ENCODE results near the gene ABI3BP.

ABI3BP gene

DNA sequence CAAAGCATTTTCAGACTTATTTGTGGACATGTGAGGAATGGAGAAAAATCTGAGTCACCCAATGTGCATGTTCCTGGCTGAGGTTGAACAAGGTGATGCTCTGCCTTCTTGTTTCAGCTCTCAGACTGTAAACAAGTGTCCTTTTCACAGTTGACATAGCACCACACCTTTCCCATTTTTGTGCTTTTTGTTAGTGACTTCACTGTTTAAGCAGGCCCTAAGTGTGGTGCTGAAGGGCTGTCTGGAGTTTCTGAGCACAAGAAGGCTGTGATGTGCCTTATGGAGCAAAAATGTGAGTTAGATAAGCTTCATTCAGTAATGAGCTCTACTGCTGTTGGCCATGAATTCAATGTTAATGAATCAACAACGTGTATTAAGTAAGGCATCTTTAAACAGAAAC, 20.4 kb downstream of the ABI3BP start:
- H3K9me3 Mint-ChIP-seq = no peaks in the 10 kb centered on the region
- no peaks in the 10 kb centered on the region for H3K27me3 Mint-ChIP-seq
- ATAC-seq (replicated peaks) = no peak
- no peaks in the 10 kb centered on the region for H3K4me1 Mint-ChIP-seq (ENCODE audit: low read depth in 2 of 2)
- H3K4me3 Mint-ChIP-seq = no peak overlapping the region
- no peak for DNase-seq
- no peaks in the 10 kb centered on the region for H3K36me3 Mint-ChIP-seq (ENCODE audit: insufficient read depth)
- no peak overlapping the region for H3K27ac Mint-ChIP-seq

DNA sequence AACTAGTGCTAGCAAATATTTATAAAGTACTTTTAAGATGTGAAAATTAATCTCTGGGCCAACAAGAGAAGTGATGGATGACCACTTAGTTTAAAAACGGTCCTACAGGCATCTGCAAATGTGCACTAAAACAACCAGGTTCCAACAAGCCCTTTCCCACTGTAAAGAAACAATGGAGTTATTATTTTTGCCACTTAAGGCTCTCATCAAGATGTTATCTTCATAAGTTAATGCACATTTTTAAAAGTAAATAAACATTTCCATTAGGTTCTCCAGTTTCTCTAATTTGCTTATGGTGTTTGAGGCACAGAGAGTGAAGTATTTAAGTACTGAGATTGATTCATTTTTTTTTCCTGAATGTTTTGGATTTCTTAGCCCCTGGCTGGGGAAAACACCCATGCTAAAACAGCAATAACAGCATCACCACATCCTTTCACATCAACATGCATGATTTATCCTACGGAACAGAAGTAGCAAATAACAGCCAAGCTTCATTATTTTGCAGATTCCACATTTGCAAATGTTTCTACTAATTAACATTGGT, 20.8 kb downstream of the ABI3BP start:
- H3K9me3 Mint-ChIP-seq = no peaks in the 10 kb centered on the region
- H3K4me1 Mint-ChIP-seq (ENCODE audit: low read depth in 2 of 2) = no peaks in the 10 kb centered on the region
- H3K27ac Mint-ChIP-seq = no peak overlapping the region
- H3K36me3 Mint-ChIP-seq (ENCODE audit: insufficient read depth) = no peaks in the 10 kb centered on the region
- DNase-seq (no peak), ATAC-seq (replicated peaks) (no peak)
- H3K4me3 Mint-ChIP-seq = no peak overlapping the region
- H3K27me3 Mint-ChIP-seq = no peaks in the 10 kb centered on the region

- no peaks in the 10 kb centered on the region for H3K36me3 Mint-ChIP-seq (ENCODE audit: insufficient read depth)
- ATAC-seq (replicated peaks) = no peak
- H3K4me3 Mint-ChIP-seq = no peak overlapping the region
Measured at GRCh38 chr3:100971798-100972197, 21.4 kb downstream of the ABI3BP start.

DNA sequence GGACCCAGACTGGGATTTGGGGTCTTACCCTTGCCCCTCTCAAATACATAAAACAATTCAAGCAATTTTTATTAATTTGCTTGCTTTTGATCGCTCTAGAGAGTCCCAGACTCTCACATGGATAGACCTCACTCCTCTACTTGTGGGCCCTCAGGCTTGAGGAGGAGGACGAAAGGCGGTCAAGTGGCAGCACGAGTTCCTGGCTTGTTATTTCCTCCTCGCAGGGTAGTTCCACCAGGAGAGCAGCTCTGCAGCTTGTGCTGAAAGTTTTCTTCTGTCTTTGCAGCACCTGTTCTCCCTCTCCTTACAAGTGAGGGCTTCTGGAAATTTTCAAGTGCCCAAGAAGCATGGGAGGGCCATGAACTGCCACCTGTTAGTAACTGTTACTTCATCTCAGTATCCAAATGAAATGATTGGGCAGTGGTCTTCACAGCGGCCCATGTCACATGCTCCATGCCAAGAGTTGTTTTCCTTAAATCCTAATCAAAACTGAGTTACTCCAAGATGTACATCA, 22.7 kb downstream of the ABI3BP start:
- ATAC-seq (replicated peaks) (no peak), DNase-seq (no peak)
- no peaks in the 10 kb centered on the region for H3K9me3 Mint-ChIP-seq
- H3K27ac Mint-ChIP-seq = no peak overlapping the region
- no peaks in the 10 kb centered on the region for H3K36me3 Mint-ChIP-seq (ENCODE audit: insufficient read depth)
- no peaks in the 10 kb centered on the region for H3K27me3 Mint-ChIP-seq
- H3K4me1 Mint-ChIP-seq (ENCODE audit: low read depth in 2 of 2) = no peaks in the 10 kb centered on the region
- no peak overlapping the region for H3K4me3 Mint-ChIP-seq

More at GRCh38 chr3:100971798-100972197, 21.4 kb downstream of the ABI3BP start:
- Mint-ChIP-seq H3K9me3 (no peaks in the 10 kb centered on the region), H3K27me3 (no peaks in the 10 kb centered on the region), H3K27ac (no peak overlapping the region), H3K4me1 (ENCODE audit: low read depth in 2 of 2) (no peaks in the 10 kb centered on the region)
- no peak for DNase-seq

GRCh38 chr3:100968932-100969906, 24.0 kb downstream of the ABI3BP start:
- ATAC-seq (replicated peaks) (no peak), DNase-seq (no peak)
- Mint-ChIP-seq H3K9me3 (no peaks in the 10 kb centered on the region), H3K27ac (no peak overlapping the region), H3K4me3 (no peak overlapping the region), H3K36me3 (ENCODE audit: insufficient read depth) (no peaks in the 10 kb centered on the region), H3K27me3 (no peaks in the 10 kb centered on the region), H3K4me1 (ENCODE audit: low read depth in 2 of 2) (no peaks in the 10 kb centered on the region)

GRCh38 chr3:100966807-100967206, 26.4 kb downstream of the ABI3BP start:
- H3K27me3 Mint-ChIP-seq = no peaks in the 10 kb centered on the region
- H3K4me3 Mint-ChIP-seq = no peak overlapping the region
- no peak for ATAC-seq (replicated peaks)
- no peaks in the 10 kb centered on the region for H3K4me1 Mint-ChIP-seq (ENCODE audit: low read depth in 2 of 2)
- H3K27ac Mint-ChIP-seq = no peak overlapping the region
- no peaks in the 10 kb centered on the region for H3K36me3 Mint-ChIP-seq (ENCODE audit: insufficient read depth)
- no peak for DNase-seq
- no peaks in the 10 kb centered on the region for H3K9me3 Mint-ChIP-seq

DNA sequence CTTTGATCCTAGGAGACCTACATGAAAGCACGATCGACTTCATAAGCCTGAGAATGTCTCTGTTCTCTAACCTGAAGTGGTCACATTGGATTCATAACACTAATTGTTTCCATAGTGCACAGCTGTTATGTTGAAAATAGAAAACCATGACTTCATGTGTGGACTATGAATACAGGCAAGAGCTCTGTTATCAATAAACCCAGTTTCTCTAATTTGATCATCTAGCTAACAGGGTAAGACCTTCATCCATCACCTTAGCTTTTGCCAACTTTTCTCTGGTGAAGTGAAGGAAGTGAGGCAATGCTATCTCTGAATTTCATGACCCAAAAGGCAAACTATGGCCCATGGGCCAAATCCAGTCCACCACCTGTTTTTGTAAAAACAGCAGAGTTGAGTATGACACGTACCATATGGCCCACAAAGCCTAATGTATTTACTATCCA, 27.2 kb downstream of the ABI3BP start:
- Mint-ChIP-seq H3K4me1 (ENCODE audit: low read depth in 2 of 2) (no peaks in the 10 kb centered on the region), H3K36me3 (ENCODE audit: insufficient read depth) (no peaks in the 10 kb centered on the region), H3K4me3 (no peak overlapping the region), H3K9me3 (no peaks in the 10 kb centered on the region), H3K27me3 (no peaks in the 10 kb centered on the region), H3K27ac (no peak overlapping the region)
- ATAC-seq (replicated peaks) = no peak
- DNase-seq = no peak

DNA sequence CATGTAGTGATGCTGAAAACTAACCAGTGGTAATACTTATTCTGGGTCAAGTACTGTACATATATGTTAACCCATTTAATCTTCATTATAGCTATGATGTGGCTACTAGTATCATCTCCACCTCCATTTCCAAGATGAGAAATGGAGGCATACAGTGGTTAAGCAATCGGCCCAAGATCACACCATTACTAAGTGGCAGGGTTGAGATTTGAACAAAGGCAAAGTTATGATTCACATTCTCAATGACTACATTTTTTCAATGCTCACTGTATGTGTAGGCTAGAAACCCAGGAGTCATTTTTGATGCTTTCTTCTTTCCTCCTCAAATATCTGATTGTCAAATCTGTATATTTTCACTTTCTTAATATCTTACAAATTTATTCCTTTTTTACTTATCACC, 30.2 kb downstream of the ABI3BP start:
- H3K4me3 Mint-ChIP-seq = no peak overlapping the region
- DNase-seq (no peak), ATAC-seq (replicated peaks) (no peak)
- H3K27me3 Mint-ChIP-seq = no peaks in the 10 kb centered on the region
- no peak overlapping the region for H3K27ac Mint-ChIP-seq
- H3K36me3 Mint-ChIP-seq (ENCODE audit: insufficient read depth) = no peaks in the 10 kb centered on the region
- no peaks in the 10 kb centered on the region for H3K4me1 Mint-ChIP-seq (ENCODE audit: low read depth in 2 of 2)
- peaks cover 0 to 8% of the 10 kb centered on the region in 2 donors for H3K9me3 Mint-ChIP-seq

DNA sequence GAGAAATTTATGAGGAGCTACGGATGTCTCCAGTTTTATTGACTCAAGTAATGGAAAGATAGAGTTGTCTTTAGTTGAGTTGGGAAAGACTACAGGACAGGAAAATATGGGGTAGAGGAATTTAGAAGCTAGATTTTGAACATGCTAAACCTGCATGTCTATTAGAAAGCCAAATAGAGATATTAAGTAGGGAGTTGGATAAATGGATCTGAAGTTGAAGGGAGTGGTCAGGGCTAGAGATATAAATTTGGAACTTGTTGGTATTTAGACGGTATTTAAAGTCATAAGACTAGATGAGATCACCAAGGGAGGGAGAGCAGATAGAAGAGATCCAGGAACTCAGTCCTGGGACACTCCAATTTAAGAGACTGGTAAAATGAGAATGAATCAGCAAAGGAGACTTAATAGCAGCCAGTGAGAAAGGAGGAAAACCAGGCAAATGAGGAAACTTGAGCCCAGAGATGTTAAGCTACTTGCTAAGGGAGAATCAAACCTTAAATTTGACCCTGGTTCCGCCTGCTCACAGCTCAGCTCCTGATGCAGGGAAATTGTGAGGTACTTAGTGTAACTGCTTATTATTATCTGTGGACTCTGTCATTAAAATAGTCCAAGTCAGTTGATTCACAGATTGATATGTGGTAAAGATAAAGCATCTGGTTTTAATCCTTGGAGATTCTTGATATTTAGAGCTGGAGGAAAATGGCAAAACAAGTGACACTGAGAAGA, 35.8 kb downstream of the ABI3BP start:
- no peaks in the 10 kb centered on the region for H3K36me3 Mint-ChIP-seq (ENCODE audit: insufficient read depth)
- ATAC-seq (replicated peaks) = no peak
- H3K27ac Mint-ChIP-seq = no peak overlapping the region
- peaks cover 0 to 9% of the 10 kb centered on the region in 2 donors for H3K27me3 Mint-ChIP-seq
- no peak for DNase-seq
- peaks cover 0 to 8% of the 10 kb centered on the region in 2 donors for H3K9me3 Mint-ChIP-seq
- no peaks in the 10 kb centered on the region for H3K4me1 Mint-ChIP-seq (ENCODE audit: low read depth in 2 of 2)
- no peak overlapping the region for H3K4me3 Mint-ChIP-seq

DNA sequence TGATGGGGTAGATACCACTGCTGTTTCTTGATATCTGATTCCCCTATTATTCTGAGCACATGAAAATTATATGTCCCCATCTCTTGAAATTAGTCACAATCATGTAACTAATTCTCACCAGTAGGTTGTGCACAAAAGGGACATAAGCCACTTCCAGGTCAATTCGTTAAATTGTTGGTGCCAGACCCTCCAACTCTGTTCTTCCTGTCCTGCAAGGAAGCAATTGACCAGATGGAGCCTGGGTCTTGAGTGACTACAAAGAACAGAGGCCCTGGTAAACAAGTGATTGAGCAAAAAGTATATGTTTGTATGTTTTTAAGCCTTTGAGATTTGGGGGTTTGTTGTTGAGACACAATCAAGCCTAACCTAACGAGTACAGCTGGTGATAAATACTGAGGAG, 36.9 kb downstream of the ABI3BP start:
- no peak overlapping the region for H3K4me3 Mint-ChIP-seq
- peaks cover 0 to 8% of the 10 kb centered on the region in 2 donors for H3K9me3 Mint-ChIP-seq
- ATAC-seq (replicated peaks) (no peak), DNase-seq (no peak)
- peaks cover 0 to 9% of the 10 kb centered on the region in 2 donors for H3K27me3 Mint-ChIP-seq
- H3K4me1 Mint-ChIP-seq (ENCODE audit: low read depth in 2 of 2) = no peaks in the 10 kb centered on the region
- H3K27ac Mint-ChIP-seq = no peak overlapping the region
- H3K36me3 Mint-ChIP-seq (ENCODE audit: insufficient read depth) = no peaks in the 10 kb centered on the region

GRCh38 chr3:100954990-100955389, 38.2 kb downstream of the ABI3BP start:
- no peak for DNase-seq
- H3K4me3 Mint-ChIP-seq = no peak overlapping the region
- H3K36me3 Mint-ChIP-seq (ENCODE audit: insufficient read depth) = no peaks in the 10 kb centered on the region
- no peak for ATAC-seq (replicated peaks)
- H3K27me3 Mint-ChIP-seq = peaks cover 0 to 9% of the 10 kb centered on the region in 2 donors
- peaks cover 0 to 3% of the 10 kb centered on the region in 2 donors for H3K9me3 Mint-ChIP-seq
- H3K4me1 Mint-ChIP-seq (ENCODE audit: low read depth in 2 of 2) = no peaks in the 10 kb centered on the region
- no peak overlapping the region for H3K27ac Mint-ChIP-seq

DNA sequence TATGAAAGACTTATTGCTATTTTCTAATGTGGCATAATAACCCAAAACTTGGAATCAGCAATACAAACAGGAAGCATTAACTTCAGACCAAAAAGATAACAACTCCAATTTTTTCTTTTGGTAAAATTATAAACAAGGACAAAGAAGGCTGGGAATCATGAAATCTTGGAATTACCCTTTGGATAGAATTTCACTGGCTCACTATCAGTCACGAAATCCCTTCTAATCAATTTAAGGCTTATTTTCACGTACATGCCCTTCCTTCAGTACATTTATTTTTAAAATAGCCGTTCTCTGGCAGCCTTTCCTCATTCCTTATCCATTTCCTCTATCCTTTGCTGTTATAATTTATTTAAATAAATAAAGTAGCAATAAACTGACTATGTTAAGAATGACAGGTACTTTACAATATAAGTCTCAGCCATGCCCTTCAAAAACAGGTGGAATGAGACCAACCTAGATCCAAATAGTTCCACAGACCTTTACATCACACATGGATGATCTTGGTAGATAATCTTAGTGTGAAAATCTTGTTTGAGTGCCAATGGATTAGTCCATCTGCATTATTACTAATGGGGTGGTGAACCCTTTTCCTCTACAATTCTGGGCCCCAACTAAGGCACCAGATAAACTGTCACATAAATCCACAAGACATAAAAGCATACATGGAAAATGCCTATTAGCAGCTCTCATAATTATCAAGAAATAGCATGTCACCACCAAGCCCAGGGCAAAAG, 38.9 kb downstream of the ABI3BP start:
- no peaks in the 10 kb centered on the region for H3K9me3 Mint-ChIP-seq
- H3K27me3 Mint-ChIP-seq = peaks cover 0 to 9% of the 10 kb centered on the region in 2 donors
- no peak overlapping the region for H3K27ac Mint-ChIP-seq
- no peak overlapping the region for H3K4me3 Mint-ChIP-seq
- no peaks in the 10 kb centered on the region for H3K4me1 Mint-ChIP-seq (ENCODE audit: low read depth in 2 of 2)
- ATAC-seq (replicated peaks) (no peak), DNase-seq (no peak)
- H3K36me3 Mint-ChIP-seq (ENCODE audit: insufficient read depth) = no peaks in the 10 kb centered on the region

GRCh38 chr3:100953103-100953502, 40.1 kb downstream of the ABI3BP start:
- Mint-ChIP-seq H3K36me3 (ENCODE audit: insufficient read depth) (no peaks in the 10 kb centered on the region), H3K27me3 (peaks cover 0 to 9% of the 10 kb centered on the region in 2 donors), H3K9me3 (no peaks in the 10 kb centered on the region), H3K4me1 (ENCODE audit: low read depth in 2 of 2) (no peaks in the 10 kb centered on the region), H3K27ac (no peak overlapping the region), H3K4me3 (no peak overlapping the region)
- DNase-seq (no peak), ATAC-seq (replicated peaks) (no peak)

Data from effector memory CD8-positive, alpha-beta T cell (primary cell).